H1 (cell line): ENCODE results near the gene GABRB2. TPM values are rescaled to one million over a fixed set of nuclear protein-coding genes. Genes with fewer than 3 reads are reported as not detected.

Experiments
- CTCF ChIA-PET: fragments of 300-600 bp; sonication (Branson Sonifier 250); formaldehyde crosslinking; loops from one replicate; lab custom pipeline; 2021; ENCODE audit not compliant: partially characterized antibody; lab: Charles Lee
- POLR2A ChIA-PET: fragments of 300-600 bp; sonication (Branson Sonifier 250); formaldehyde crosslinking; loops from one replicate; lab custom pipeline; 2021; ENCODE audit warnings: inconsistent platforms; ENCODE audit not compliant: partially characterized antibody; lab: Charles Lee
- DNase-seq, 2 experiments: peaks; one replicate each; pipeline versions ENCODE4 v3.0.0 to v3.0.0-alpha.2; 2010 to 2022; ENCODE audit warnings: low spot score in 2 of 2, low read depth in 1 of 2, mixed read lengths in 1 of 2
- FAIRE-seq: peaks from 2 replicates; lab custom pipeline; 2011; peaks lifted over from hg19 to GRCh38; lab: Jason Lieb, UNC
- H2AFZ ChIP-seq: 2 replicates; pipeline ENCODE4 v1.8.1; 2012; ENCODE audit warnings: low read length, inconsistent platforms
- H2AK5ac ChIP-seq: 2 replicates; pipeline ENCODE4 v1.6.1; 2013; ENCODE audit warnings: low read depth, low read length
- H2BK120ac ChIP-seq: replicated peaks from 2 replicates; pipeline ENCODE3; 2013; ENCODE audit warnings: low read depth, low read length, inconsistent platforms
- H2BK12ac ChIP-seq: 2 replicates; pipeline ENCODE4 v1.6.1; 2013; ENCODE audit warnings: low read depth, low read length
- H2BK15ac ChIP-seq: 2 replicates; pipeline ENCODE4 v1.6.1; 2013; ENCODE audit warnings: low read length
- H2BK20ac ChIP-seq: 2 replicates; pipeline ENCODE4 v1.6.1; 2013; ENCODE audit warnings: low read length
- H2BK5ac ChIP-seq: 2 replicates; pipeline ENCODE4 v1.6.1; 2013; ENCODE audit warnings: low read depth, low read length
- H3K14ac ChIP-seq: 2 replicates; pipeline ENCODE4 v1.6.1; 2013; ENCODE audit warnings: inconsistent platforms; ENCODE audit not compliant: insufficient read length
- H3K18ac ChIP-seq: 2 replicates; pipeline ENCODE4 v1.6.1; 2013; ENCODE audit warnings: low read length; ENCODE audit errors: extremely low read depth
- H3K23ac ChIP-seq: 2 replicates; pipeline ENCODE4 v1.6.1; 2013; ENCODE audit warnings: inconsistent platforms; ENCODE audit not compliant: insufficient read length
- H3K23me2 ChIP-seq: 2 replicates; pipeline ENCODE4 v1.6.1; 2013; ENCODE audit warnings: low read depth, low read length
- H3K27ac ChIP-seq: 2 replicates; pipeline ENCODE4 v1.6.1; 2011; ENCODE audit warnings: low read depth, low read length, inconsistent platforms
- H3K27me3 ChIP-seq, 4 experiments: replicated peaks in 1 of 4; 1 replicate in 1 of 4; 2 replicates in 3 of 4; pipeline versions ENCODE4 v1.6.1 to v1.8.1; 2011 to 2013; ENCODE audit warnings: low read length in 3 of 4, mild to moderate bottlenecking in 3 of 4, inconsistent platforms in 2 of 4, mixed read lengths in 2 of 4, moderate library complexity in 1 of 4; ENCODE audit not compliant: control insufficient read depth in 3 of 4, insufficient read depth in 3 of 4; ENCODE audit errors: extremely low read depth in 1 of 4
- H3K36me3 ChIP-seq, 4 experiments: 2 replicates each; pipeline versions ENCODE4 v1.6.1 to v1.8.1; 2011 to 2013; ENCODE audit warnings: mild to moderate bottlenecking in 4 of 4, low read length in 3 of 4, moderate library complexity in 2 of 4, control low read depth in 1 of 4, inconsistent platforms in 1 of 4; ENCODE audit not compliant: insufficient read depth in 4 of 4, control insufficient read depth in 2 of 4
- H3K4ac ChIP-seq: replicated peaks from 2 replicates; pipeline ENCODE3; 2013; ENCODE audit warnings: low read length, low read depth, mixed read lengths, inconsistent platforms; ENCODE audit not compliant: insufficient read length
- H3K4me1 ChIP-seq, 4 experiments: replicated peaks in 1 of 4; 1 replicate in 1 of 4; 2 replicates in 3 of 4; pipeline versions ENCODE4 v1.6.1 to v1.8.1; 2011 to 2013; ENCODE audit warnings: low read length in 3 of 4, inconsistent platforms in 2 of 4, mixed read lengths in 1 of 4; ENCODE audit not compliant: insufficient read depth in 4 of 4, control insufficient read depth in 3 of 4
- H3K4me2 ChIP-seq, 2 experiments: 2 replicates each; pipeline versions ENCODE4 v1.6.1 to v1.8.1; 2011 to 2013; ENCODE audit warnings: low read depth in 2 of 2, low read length in 2 of 2, control low read depth in 1 of 2, inconsistent platforms in 1 of 2, mild to moderate bottlenecking in 1 of 2; ENCODE audit not compliant: insufficient read depth in 1 of 2
- H3K4me3 ChIP-seq, 4 experiments: fragments of 200-600, 300-600 bp in 1 of 4; sonication (generic), shearing (Covaris generic), sonication (Bioruptor Twin) in 1 of 4; 2 replicates each; pipeline versions ENCODE4 v1.5.1 to v1.8.1; 2011 to 2016; ENCODE audit warnings: low read length in 4 of 4, low read depth in 3 of 4, control low read depth in 2 of 4, inconsistent platforms in 2 of 4, mild to moderate bottlenecking in 2 of 4, mixed read lengths in 1 of 4, moderate library complexity in 1 of 4; ENCODE audit not compliant: insufficient read depth in 2 of 4; ENCODE audit errors: extremely low read depth in 1 of 4
- H3K56ac ChIP-seq: replicated peaks from 2 replicates; pipeline ENCODE3; 2013; ENCODE audit warnings: low read depth, mild to moderate bottlenecking, mixed read lengths, low read length, inconsistent platforms; ENCODE audit not compliant: insufficient read length
- H3K79me1 ChIP-seq: 2 replicates; pipeline ENCODE4 v1.6.1; 2013; ENCODE audit warnings: low read depth, low read length, control low read depth
- H3K79me2 ChIP-seq, 2 experiments: 2 replicates each; pipeline versions ENCODE4 v1.6.1 to v1.8.1; 2012 to 2013; ENCODE audit warnings: low read length in 2 of 2, mild to moderate bottlenecking in 2 of 2, inconsistent platforms in 1 of 2; ENCODE audit not compliant: insufficient read depth in 2 of 2, control insufficient read depth in 1 of 2
- H3K9ac ChIP-seq, 4 experiments: replicated peaks in 1 of 4; 1 replicate in 1 of 4; 2 replicates in 3 of 4; pipeline versions ENCODE4 v1.6.1 to v1.8.1; 2011 to 2013; ENCODE audit warnings: low read depth in 3 of 4, low read length in 3 of 4, control low read depth in 2 of 4, mild to moderate bottlenecking in 2 of 4, moderate library complexity in 2 of 4, inconsistent platforms in 1 of 4; ENCODE audit errors: extremely low read depth in 1 of 4
- H3K9me3 ChIP-seq, 2 experiments: 2 replicates each; pipeline versions ENCODE4 v1.6.1 to v1.8.1; 2012 to 2013; ENCODE audit warnings: mild to moderate bottlenecking in 2 of 2, moderate library complexity in 2 of 2, control low read depth in 1 of 2, inconsistent platforms in 1 of 2, low read depth in 1 of 2, low read length in 1 of 2, mixed read lengths in 1 of 2; ENCODE audit not compliant: insufficient read depth in 2 of 2
- H4K20me1 ChIP-seq, 2 experiments: replicated peaks in 1 of 2; 2 replicates each; pipeline versions ENCODE3 to v1.8.1; 2011 to 2013; ENCODE audit warnings: inconsistent platforms in 2 of 2, low read length in 2 of 2, mild to moderate bottlenecking in 1 of 2; ENCODE audit not compliant: insufficient read depth in 2 of 2, control insufficient read depth in 1 of 2
- H4K5ac ChIP-seq: 2 replicates; pipeline ENCODE4 v1.6.1; 2013; ENCODE audit warnings: low read length, low read depth, mixed read lengths, inconsistent platforms; ENCODE audit not compliant: insufficient read length
- H4K8ac ChIP-seq: 2 replicates; pipeline ENCODE4 v1.8.0; 2013; ENCODE audit warnings: mild to moderate bottlenecking, moderate library complexity, low read length, inconsistent platforms; ENCODE audit not compliant: insufficient read depth; ENCODE audit errors: extremely low read depth
- H4K91ac ChIP-seq: replicated peaks from 2 replicates; pipeline ENCODE3; 2013; ENCODE audit warnings: low read length, mixed read lengths, inconsistent platforms; ENCODE audit not compliant: insufficient read length
- ATF2 ChIP-seq: IDR thresholded peaks from 2 replicates; pipeline ENCODE4 v1.6.1; 2012; ENCODE audit warnings: low read length, inconsistent platforms
- EP300 ChIP-seq, 2 experiments: IDR thresholded peaks; 1 replicate in 1 of 2; 2 replicates in 1 of 2; pipeline ENCODE4 v1.6.1; 2011 to 2012; ENCODE audit warnings: low read depth in 2 of 2, low read length in 2 of 2, mild to moderate bottlenecking in 2 of 2, borderline replicate concordance in 1 of 2, inconsistent platforms in 1 of 2, moderate library complexity in 1 of 2
- GABPA ChIP-seq: IDR thresholded peaks from 2 replicates; pipeline ENCODE4 v1.6.1; 2011; ENCODE audit warnings: mild to moderate bottlenecking, low read length, moderate library complexity, borderline replicate concordance; ENCODE audit not compliant: insufficient read depth
- KDM1A ChIP-seq: fragments of 200-600, 300-600 bp; sonication (generic); IDR thresholded peaks from 2 replicates; pipeline ENCODE4 v1.7.1; 2016; ENCODE audit warnings: mild to moderate bottlenecking, low read length, borderline replicate concordance
- MAX ChIP-seq: IDR thresholded peaks from 2 replicates; pipeline ENCODE4 v1.6.1; 2012; ENCODE audit warnings: inconsistent platforms
- NANOG ChIP-seq: IDR thresholded peaks from 2 replicates; pipeline ENCODE4 v1.6.1; 2011; ENCODE audit warnings: low read length, low read depth, mild to moderate bottlenecking, inconsistent platforms; ENCODE audit not compliant: insufficient read depth, poor library complexity, severe bottlenecking
- RXRA ChIP-seq: IDR thresholded peaks from 2 replicates; pipeline ENCODE4 v1.6.1; 2011; ENCODE audit warnings: low read depth, mild to moderate bottlenecking, low read length, moderate library complexity; ENCODE audit not compliant: insufficient read depth
- WGBS, 2 experiments: shearing (Covaris generic) in 1 of 2; methylation state at CpG; one replicate each; pipeline versions ENCODE4 v1.1.6 to v1.1.7; 2013 to 2015; ENCODE audit warnings: low lambda C conversion rate in 2 of 2, mixed read lengths in 2 of 2, inconsistent platforms in 1 of 2, low coverage in 1 of 2, missing lambda C conversion rate in 1 of 2; ENCODE audit not compliant: insufficient replicate concordance in 2 of 2, insufficient coverage in 1 of 2, insufficient read length in 1 of 2; ENCODE audit errors: extremely low coverage in 1 of 2, missing lambda C conversion rate in 1 of 2; 5-methylcytosine and 5-hydroxymethylcytosine counted together
- polyA plus RNA-seq, 7 experiments: library from polyadenylated mRNA; depleted of rRNA in 3 of 7; stranded (reverse) in 5 of 7; unstranded in 2 of 7; fragments of >200 nt in 5 of 7; fragments of 200-250 nt in 2 of 7; gene quantifications; 1 replicate in 5 of 7; 2 replicates in 1 of 7; 4 replicates in 1 of 7; pipeline versions ENCODE4 v1.2.1 to v1.2.3, GENCODE V29; 2011 to 2013; ENCODE audit warnings: missing spikeins in 2 of 7, mixed read lengths in 2 of 7
- total RNA-seq: library from RNA; stranded (reverse); fragmentation: NEBNext Ultra II Directional; extraction: Animal tissue kit (Norgen Biotek cat#: 25700); gene quantifications from 2 replicates; pipeline ENCODE4 v1.2.1, GENCODE V29; 2021

GABRB2 gene
- total and polyA plus RNA-seq, 2 of the 8 experiments (the other 6 are each of a cell fraction or from before 2014, with no cell fraction given): 0.54 to 1.9 TPM

GRCh38 chr5:161372682-161373344 is 173.7 kb downstream of the GABRB2 start:
- Histone ChIP-seq H3K56ac (no peak overlapping the region), H3K18ac (no peak overlapping the region), H3K23ac (no peak overlapping the region), H3K27me3 (no peaks in the 10 kb centered on the region), H3K9me3 (no peaks in the 10 kb centered on the region), H3K79me1 (no peaks in the 10 kb centered on the region), H3K4me3 (no peak overlapping the region), H4K20me1 (no peaks in the 10 kb centered on the region), H3K4me2 (no peak overlapping the region), H4K8ac (no peak overlapping the region), H2BK120ac (no peak overlapping the region), H4K91ac (no peak overlapping the region), H3K27ac (no peak overlapping the region), H2AK5ac (no peak overlapping the region), H3K36me3 (no peaks in the 10 kb centered on the region), H3K23me2 (no peaks in the 10 kb centered on the region), H3K79me2 (no peaks in the 10 kb centered on the region), H3K14ac (no peak overlapping the region), H2BK5ac (no peak overlapping the region), H2BK12ac (no peak overlapping the region), H3K9ac (no peak overlapping the region), H3K4ac (no peak overlapping the region), H2BK20ac (no peak overlapping the region), H2AFZ (no peak overlapping the region), H2BK15ac (no peak overlapping the region), H3K4me1 (no peaks in the 10 kb centered on the region; a peak in 1 of 7 replicates), H4K5ac (no peak overlapping the region)
- FAIRE-seq: no peak
- TF ChIP-seq EP300 (IDR thresholded peaks at IDR 0.05; ENCODE audit: borderline replicate concordance in 1 of 2, low read depth in 2 of 2, low read length in 2 of 2) (no peak), ATF2 (no peak), NANOG (no peak), GABPA (no peak), MAX (no peak), KDM1A (no peak), RXRA (no peak)
- no peak for DNase-seq
- ChIA-PET CTCF (no interaction called here), POLR2A (no interaction called here)
- WGBS, 2 experiments: 77% methylated on average over 2 of the region's 2 CpGs; no CpG with 5 or more reads in 1 of the 2 experiments
